Brain microvascular endothelial cell (primary cell): ENCODE measurements around the gene SHD.

Experiments
- DNase-seq: peaks from one replicate; pipeline ENCODE4 v3.0.0-alpha.2; 2020
- H3K27ac ChIP-seq: fragments of 250-450 bp; sonication (Bioruptor Pico); 2 replicates; pipeline ENCODE4 v1.5.1; 2020; ENCODE audit warnings: mild to moderate bottlenecking, moderate library complexity
- H3K27me3 ChIP-seq: fragments of 250-450 bp; sonication (Bioruptor Pico); replicated peaks from 2 replicates; pipeline ENCODE4 v1.5.1; 2020; ENCODE audit warnings: mild to moderate bottlenecking
- H3K36me3 ChIP-seq: fragments of 250-450 bp; sonication (Bioruptor Pico); replicated peaks from 2 replicates; pipeline ENCODE4 v1.5.1; 2020; ENCODE audit warnings: mild to moderate bottlenecking
- H3K4me3 ChIP-seq: 2 replicates; pipeline ENCODE4 v1.5.1; 2011; ENCODE audit warnings: low read depth, mild to moderate bottlenecking, control low read depth, low read length, moderate library complexity
- in situ Hi-C: cut with HindIII; loops from 2 replicates; pipeline ENCODE4 v1.10.0; 2017; ENCODE audit warnings: low sequenced_read_pairs, low pct_ligation_motif_present
- TF ChIP-seq, protein P1 (sequence below): IDR thresholded peaks from 2 replicates; pipeline ENCODE4 v1.5.1; 2011; ENCODE audit warnings: low read depth, mild to moderate bottlenecking, moderate library complexity, low read length, control low read depth, inconsistent platforms; ENCODE audit errors: missing control alignments

Gene SHD

DNA sequence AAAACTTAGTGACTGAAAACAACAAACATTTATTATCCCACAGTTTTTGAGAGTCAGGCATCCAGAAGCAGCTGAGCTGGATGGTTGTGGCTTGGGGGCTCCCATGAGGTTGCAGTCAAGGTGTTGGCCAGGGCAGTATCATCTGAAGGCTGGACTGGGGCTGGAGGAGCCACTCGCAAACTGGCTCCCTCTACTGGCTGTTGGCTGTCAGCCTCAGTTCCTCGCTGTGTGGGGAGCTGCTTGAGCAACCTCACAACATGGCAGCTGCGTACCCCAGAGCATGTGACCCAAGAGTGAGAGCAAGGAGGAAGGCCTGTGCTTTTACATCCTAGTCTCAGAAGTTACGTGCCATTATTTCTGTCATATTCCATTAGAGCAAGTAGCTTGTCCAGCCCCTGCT lies 22.5 kb upstream of the SHD start:
- in situ Hi-C loops = no loop called here
- no peaks in the 10 kb centered on the region for H3K27me3 ChIP-seq
- H3K27ac ChIP-seq = no peak overlapping the region
- peaks cover 27% of the 10 kb centered on the region for H3K36me3 ChIP-seq
- DNase-seq = no peak
- TF ChIP-seq, protein P1, sequence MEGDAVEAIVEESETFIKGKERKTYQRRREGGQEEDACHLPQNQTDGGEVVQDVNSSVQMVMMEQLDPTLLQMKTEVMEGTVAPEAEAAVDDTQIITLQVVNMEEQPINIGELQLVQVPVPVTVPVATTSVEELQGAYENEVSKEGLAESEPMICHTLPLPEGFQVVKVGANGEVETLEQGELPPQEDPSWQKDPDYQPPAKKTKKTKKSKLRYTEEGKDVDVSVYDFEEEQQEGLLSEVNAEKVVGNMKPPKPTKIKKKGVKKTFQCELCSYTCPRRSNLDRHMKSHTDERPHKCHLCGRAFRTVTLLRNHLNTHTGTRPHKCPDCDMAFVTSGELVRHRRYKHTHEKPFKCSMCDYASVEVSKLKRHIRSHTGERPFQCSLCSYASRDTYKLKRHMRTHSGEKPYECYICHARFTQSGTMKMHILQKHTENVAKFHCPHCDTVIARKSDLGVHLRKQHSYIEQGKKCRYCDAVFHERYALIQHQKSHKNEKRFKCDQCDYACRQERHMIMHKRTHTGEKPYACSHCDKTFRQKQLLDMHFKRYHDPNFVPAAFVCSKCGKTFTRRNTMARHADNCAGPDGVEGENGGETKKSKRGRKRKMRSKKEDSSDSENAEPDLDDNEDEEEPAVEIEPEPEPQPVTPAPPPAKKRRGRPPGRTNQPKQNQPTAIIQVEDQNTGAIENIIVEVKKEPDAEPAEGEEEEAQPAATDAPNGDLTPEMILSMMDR = peak; percentile 43
- H3K4me3 ChIP-seq = no peak overlapping the region

DNA sequence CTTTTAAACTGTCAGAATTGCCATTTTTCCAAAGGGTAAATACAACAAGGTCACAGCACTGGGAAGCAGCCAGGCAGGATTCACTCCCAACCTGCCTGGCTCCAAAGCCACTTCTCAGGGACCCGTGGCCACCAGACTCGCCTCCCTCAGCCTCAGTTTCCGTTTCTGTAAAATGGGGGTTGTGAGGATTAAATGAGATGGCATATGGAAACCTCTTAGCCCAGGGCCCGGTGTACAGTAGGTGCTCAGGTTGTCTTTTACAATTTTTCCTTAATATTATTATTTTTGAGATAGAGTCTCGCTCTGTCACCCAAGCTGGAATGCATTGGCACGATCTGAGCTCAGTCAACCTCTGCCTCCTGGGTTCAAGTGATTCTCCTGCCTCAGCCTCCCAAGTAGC lies 22.0 kb upstream of the SHD start:
- no peak for DNase-seq
- Histone ChIP-seq H3K27ac (no peak overlapping the region), H3K36me3 (peaks cover 25% of the 10 kb centered on the region), H3K27me3 (no peaks in the 10 kb centered on the region), H3K4me3 (no peak overlapping the region)
- in situ Hi-C loops = no loop called here
- TF ChIP-seq, protein P1 = no peak

DNA sequence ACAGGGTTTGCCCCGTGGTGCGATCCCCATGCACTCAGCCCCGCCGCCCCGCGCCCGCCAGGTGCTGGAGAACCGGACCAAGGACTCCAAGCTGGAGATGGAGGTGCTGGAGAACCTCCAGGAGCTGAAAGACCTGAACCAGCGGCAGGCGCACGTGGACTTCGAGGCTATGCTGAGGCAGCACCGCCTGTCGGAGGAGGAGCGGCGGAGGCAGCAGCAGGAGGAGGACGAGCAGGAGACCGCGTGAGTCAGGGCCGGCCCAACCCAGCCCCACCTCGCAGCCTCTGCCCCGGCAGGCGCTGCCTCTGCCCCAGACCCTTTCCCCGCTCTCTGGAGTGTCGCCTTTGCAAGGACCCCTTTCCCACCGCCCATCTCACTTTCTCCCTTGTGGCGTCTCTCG lies 20.9 kb upstream of the SHD start:
- Histone ChIP-seq H3K4me3 (no peak overlapping the region), H3K36me3 (peaks cover 26% of the 10 kb centered on the region), H3K27ac (no peak overlapping the region), H3K27me3 (no peaks in the 10 kb centered on the region)
- no peak for DNase-seq
- TF ChIP-seq, protein P1 = no peak
- in situ Hi-C loops = no loop called here

DNA sequence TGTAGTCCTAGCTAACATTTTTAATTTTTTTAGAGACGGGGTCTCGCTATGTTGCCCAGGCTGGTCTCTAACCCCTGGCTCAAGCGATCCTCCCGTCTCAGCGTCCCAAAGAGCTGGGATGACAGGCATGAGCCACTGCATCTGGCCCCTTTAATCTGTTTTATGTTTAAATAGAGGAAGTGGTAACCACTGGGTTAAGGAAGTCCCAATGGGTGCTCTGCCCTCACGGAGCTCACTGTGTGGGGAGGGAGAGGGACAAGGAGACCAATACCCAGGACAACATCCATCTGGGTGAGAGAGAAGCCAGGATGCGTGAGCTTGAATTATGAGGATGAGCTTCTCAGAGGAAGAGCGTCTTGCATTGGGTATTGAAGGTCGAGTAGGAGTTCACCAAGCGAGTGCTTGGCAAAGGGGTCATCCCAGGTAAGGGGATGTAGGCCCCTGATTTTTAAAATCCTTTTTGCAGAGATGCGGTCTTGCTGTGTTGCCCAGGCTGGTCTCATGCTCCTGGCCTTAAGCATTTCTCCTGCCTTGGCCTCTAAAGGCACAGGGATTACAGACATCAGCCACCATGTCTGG lies 18.4 kb upstream of the SHD start:
- peaks cover 20% of the 10 kb centered on the region for H3K36me3 ChIP-seq
- in situ Hi-C loops = no loop called here
- no peaks in the 10 kb centered on the region for H3K27me3 ChIP-seq
- no peak overlapping the region for H3K4me3 ChIP-seq
- TF ChIP-seq, protein P1 = no peak
- DNase-seq = no peak
- H3K27ac ChIP-seq = no peak overlapping the region

DNA sequence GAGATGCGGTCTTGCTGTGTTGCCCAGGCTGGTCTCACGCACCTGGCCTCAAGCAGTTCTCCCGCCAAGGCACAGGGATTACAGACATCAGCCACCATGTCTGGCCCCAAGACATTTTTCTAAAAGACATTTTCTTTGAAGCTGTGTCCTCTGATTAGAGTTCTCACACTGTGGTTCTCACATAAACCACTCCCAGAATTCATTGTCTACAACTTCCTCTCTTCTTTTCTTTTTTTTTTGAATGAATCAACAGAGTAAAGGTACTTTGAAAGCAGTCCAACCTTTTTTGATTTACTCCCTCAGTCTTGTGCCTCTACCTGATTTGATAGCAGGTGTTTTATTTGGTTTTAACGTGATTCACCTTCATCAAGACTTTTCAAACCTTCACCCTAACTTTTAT lies 14.3 kb upstream of the SHD start:
- Histone ChIP-seq H3K4me3 (no peak overlapping the region), H3K27me3 (no peaks in the 10 kb centered on the region), H3K27ac (no peak overlapping the region), H3K36me3 (peaks cover 19% of the 10 kb centered on the region)
- DNase-seq = no peak
- TF ChIP-seq, protein P1 = no peak
- in situ Hi-C loops = no loop called here
